HEK293T (cell line): ENCODE data around the gene MUC3A.
"Not testable (repeated sequence)": the region's sequence is repeated elsewhere in the genome, so short reads cannot be mapped to it uniquely, and the experiment has no call there.

Experiments used
- BHLHE40 ChIP-seq: fragments of 450-650 bp; IDR thresholded peaks from 2 replicates; pipeline ENCODE4 v1.6.1; 2016; ENCODE audit warnings: mild to moderate bottlenecking, moderate library complexity, borderline replicate concordance
- FOXA1 ChIP-seq: fragments of 450-650 bp; IDR thresholded peaks from 2 replicates; pipeline ENCODE4 v1.6.1; 2016; ENCODE audit warnings: mild to moderate bottlenecking
- FOXK2 ChIP-seq: fragments of 450-650 bp; IDR thresholded peaks from 2 replicates; pipeline ENCODE4 v1.6.1; 2016; ENCODE audit warnings: mild to moderate bottlenecking
- FOXM1 ChIP-seq: fragments of 450-650 bp; IDR thresholded peaks from 2 replicates; pipeline ENCODE4 v1.6.1; 2017; ENCODE audit warnings: mild to moderate bottlenecking, borderline replicate concordance
- HDGF ChIP-seq: fragments of 450-650 bp; IDR thresholded peaks from 2 replicates; pipeline ENCODE4 v1.6.1; 2017; ENCODE audit warnings: antibody characterized with exemption, borderline replicate concordance
- L3MBTL2 ChIP-seq: fragments of 450-650 bp; conservative IDR thresholded peaks from 2 replicates; pipeline ENCODE4 v1.6.1; 2016; ENCODE audit warnings: mild to moderate bottlenecking
- SP1 ChIP-seq: fragments of 450-650 bp; IDR thresholded peaks from 2 replicates; pipeline ENCODE4 v1.6.1; 2017
- SUZ12 ChIP-seq: fragments of 450-650 bp; IDR thresholded peaks from 2 replicates; pipeline ENCODE4 v1.6.1; 2016; ENCODE audit warnings: mild to moderate bottlenecking
- TF ChIP-seq, protein P1 (sequence below): fragments of 450-650 bp; IDR thresholded peaks from 2 replicates; pipeline ENCODE4 v1.6.1; 2016

DNA sequence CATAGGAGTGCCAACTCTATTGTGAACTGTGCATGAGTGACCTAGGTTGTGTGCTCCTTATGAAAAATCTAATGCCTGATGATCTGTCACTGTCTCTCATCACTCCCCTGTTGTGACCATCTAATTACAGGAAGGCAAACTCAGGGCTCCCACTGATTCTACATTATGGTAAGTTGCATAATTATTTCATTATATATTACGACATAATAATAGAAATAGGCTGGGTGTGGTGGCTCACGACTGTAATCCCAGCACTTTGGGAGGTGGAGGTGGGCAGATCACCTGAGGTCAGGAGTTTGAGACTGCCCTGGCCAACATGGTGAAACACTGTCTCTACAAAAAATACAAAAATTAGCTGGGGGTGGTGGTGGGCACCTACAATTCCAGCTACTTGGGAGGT is 14.0 kb upstream of the MUC3A start:
- not testable (repeated sequence) for TF ChIP-seq SUZ12, FOXA1, FOXK2, BHLHE40, HDGF, FOXM1, L3MBTL2, SP1
- TF ChIP-seq, protein P1, sequence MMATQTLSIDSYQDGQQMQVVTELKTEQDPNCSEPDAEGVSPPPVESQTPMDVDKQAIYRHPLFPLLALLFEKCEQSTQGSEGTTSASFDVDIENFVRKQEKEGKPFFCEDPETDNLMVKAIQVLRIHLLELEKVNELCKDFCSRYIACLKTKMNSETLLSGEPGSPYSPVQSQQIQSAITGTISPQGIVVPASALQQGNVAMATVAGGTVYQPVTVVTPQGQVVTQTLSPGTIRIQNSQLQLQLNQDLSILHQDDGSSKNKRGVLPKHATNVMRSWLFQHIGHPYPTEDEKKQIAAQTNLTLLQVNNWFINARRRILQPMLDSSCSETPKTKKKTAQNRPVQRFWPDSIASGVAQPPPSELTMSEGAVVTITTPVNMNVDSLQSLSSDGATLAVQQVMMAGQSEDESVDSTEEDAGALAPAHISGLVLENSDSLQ, result not testable (repeated sequence)
